HepG2 (cell line): ENCODE data around the gene ZNF428. TPM values are rescaled to one million over a fixed set of nuclear protein-coding genes. Genes with fewer than 3 reads are reported as not detected.
A peak's percentile ranks its signal among the peaks of the same experiment; 100 is the strongest.

Experiments used
- ATF7 ChIP-seq, 2 experiments: fragments of 450-650 bp in 1 of 2; sonication (generic) in 1 of 2; formaldehyde crosslinking in 1 of 2; IDR thresholded peaks; 2 replicates each; pipeline versions ENCODE4 v1.4.0 to v1.6.1; 2016 to 2020; ENCODE audit warnings: antibody characterized with exemption in 1 of 2, mild to moderate bottlenecking in 1 of 2, missing genetic modification reagents in 1 of 2
- ATF7-NPFF ChIP-seq: sonication (generic); formaldehyde crosslinking; IDR thresholded peaks from 2 replicates; pipeline ENCODE4 v1.8.1; 2023; ENCODE audit warnings: mild to moderate bottlenecking, low read depth, missing genetic modification reagents, moderate library complexity
- DPF2 ChIP-seq: sonication (generic); formaldehyde crosslinking; IDR thresholded peaks from 2 replicates; pipeline ENCODE4 v1.4.0; 2020; ENCODE audit warnings: mild to moderate bottlenecking, low read depth, missing genetic modification reagents, borderline replicate concordance
- FIP1L1 ChIP-seq: fragments of 200-400 bp; formaldehyde crosslinking; IDR thresholded peaks from 2 replicates; pipeline ENCODE4 v1.6.1; 2018; ENCODE audit warnings: low read depth, mild to moderate bottlenecking, low read length, moderate library complexity, borderline replicate concordance; ENCODE audit not compliant: insufficient read depth
- HDAC1 ChIP-seq: sonication (generic); formaldehyde crosslinking; IDR thresholded peaks from 2 replicates; pipeline ENCODE4 v1.5.1; 2020; ENCODE audit warnings: mild to moderate bottlenecking, missing genetic modification reagents
- KLF6 ChIP-seq: IDR thresholded peaks from 2 replicates; pipeline ENCODE4 v1.8.0; 2016; ENCODE audit warnings: missing biosample characterization, missing genetic modification reagents
- MEIS1 ChIP-seq: sonication (generic); formaldehyde crosslinking; IDR thresholded peaks from 2 replicates; pipeline ENCODE4 v1.9.0; 2021; ENCODE audit warnings: mild to moderate bottlenecking, missing genetic modification reagents, moderate library complexity, borderline replicate concordance
- TCF7 ChIP-seq: sonication (generic); IDR thresholded peaks from 2 replicates; pipeline ENCODE4 v1.6.1; 2016; ENCODE audit warnings: antibody characterized with exemption, low read depth
- TEAD3 ChIP-seq: optimal IDR thresholded peaks from 2 replicates; pipeline ENCODE3; 2016; ENCODE audit warnings: borderline replicate concordance
- ZBTB7A ChIP-seq: sonication (generic); formaldehyde crosslinking; IDR thresholded peaks from 2 replicates; pipeline ENCODE4 v1.8.0; 2022; ENCODE audit warnings: mild to moderate bottlenecking, missing genetic modification reagents
- ZNF224 ChIP-seq: sonication (generic); formaldehyde crosslinking; IDR thresholded peaks from 2 replicates; pipeline ENCODE4 v1.5.0; 2020; ENCODE audit warnings: mild to moderate bottlenecking, missing genetic modification reagents
- ZNF782 ChIP-seq: sonication (generic); formaldehyde crosslinking; IDR thresholded peaks from 2 replicates; pipeline ENCODE4 v1.4.0; 2020; ENCODE audit warnings: missing genetic modification reagents, mild to moderate bottlenecking, borderline replicate concordance
- ZNF891 ChIP-seq: sonication (generic); formaldehyde crosslinking; IDR thresholded peaks from 2 replicates; pipeline ENCODE4 v1.5.0; 2020; ENCODE audit warnings: mild to moderate bottlenecking, missing genetic modification reagents
- ZSCAN25 ChIP-seq: sonication (generic); formaldehyde crosslinking; IDR thresholded peaks from 2 replicates; pipeline ENCODE4 v1.8.0; 2022; ENCODE audit warnings: mild to moderate bottlenecking, missing genetic modification reagents
- polyA plus RNA-seq, 8 experiments: library from polyadenylated mRNA; depleted of rRNA in 3 of 8; stranded (reverse) in 7 of 8; unstranded in 1 of 8; fragments of >200 nt; fragmentation: Illumina TruSeq in 4 of 8; extraction: Trizol in 4 of 8; gene quantifications; 2 replicates each; pipeline versions ENCODE4 v1.2.1 to v1.2.3, GENCODE V29; 2011 to 2016; ENCODE audit warnings: low read depth in 4 of 8, missing spikeins in 1 of 8, mixed read lengths in 1 of 8; ENCODE audit not compliant: insufficient read depth in 1 of 8
- total RNA-seq, 5 experiments: library from RNA; depleted of rRNA; stranded (reverse); fragments of >200 nt; fragmentation: Illumina TruSeq; extraction: Trizol; gene quantifications; 2 replicates each; pipeline ENCODE4 v1.2.3, GENCODE V29; 2016; ENCODE audit warnings: low read depth in 1 of 5
- TF ChIP-seq, protein P1 (sequence below): sonication (generic); formaldehyde crosslinking; conservative IDR thresholded peaks from 2 replicates; pipeline ENCODE4 v1.4.0; 2020; ENCODE audit warnings: missing genetic modification reagents
- TF ChIP-seq, protein P2 (sequence below): sonication (generic); formaldehyde crosslinking; IDR thresholded peaks from 2 replicates; pipeline ENCODE4 v1.4.0; 2020; ENCODE audit warnings: missing genetic modification reagents
- TF ChIP-seq, protein P3 (sequence below): sonication (generic); formaldehyde crosslinking; IDR thresholded peaks from 2 replicates; pipeline ENCODE4 v1.4.0; 2020; ENCODE audit warnings: missing genetic modification reagents
- TF ChIP-seq, protein P4 (sequence below): IDR thresholded peaks from 2 replicates; pipeline ENCODE4 v1.4.0; 2020; ENCODE audit warnings: mild to moderate bottlenecking, missing genetic modification reagents

ZNF428 gene
- total and polyA plus RNA-seq, 2 of the 13 experiments (the other 11 are each of a cell fraction or from before 2014, with no cell fraction given), result 10.4 to 26.9 TPM

- TF ChIP-seq, protein P1, sequence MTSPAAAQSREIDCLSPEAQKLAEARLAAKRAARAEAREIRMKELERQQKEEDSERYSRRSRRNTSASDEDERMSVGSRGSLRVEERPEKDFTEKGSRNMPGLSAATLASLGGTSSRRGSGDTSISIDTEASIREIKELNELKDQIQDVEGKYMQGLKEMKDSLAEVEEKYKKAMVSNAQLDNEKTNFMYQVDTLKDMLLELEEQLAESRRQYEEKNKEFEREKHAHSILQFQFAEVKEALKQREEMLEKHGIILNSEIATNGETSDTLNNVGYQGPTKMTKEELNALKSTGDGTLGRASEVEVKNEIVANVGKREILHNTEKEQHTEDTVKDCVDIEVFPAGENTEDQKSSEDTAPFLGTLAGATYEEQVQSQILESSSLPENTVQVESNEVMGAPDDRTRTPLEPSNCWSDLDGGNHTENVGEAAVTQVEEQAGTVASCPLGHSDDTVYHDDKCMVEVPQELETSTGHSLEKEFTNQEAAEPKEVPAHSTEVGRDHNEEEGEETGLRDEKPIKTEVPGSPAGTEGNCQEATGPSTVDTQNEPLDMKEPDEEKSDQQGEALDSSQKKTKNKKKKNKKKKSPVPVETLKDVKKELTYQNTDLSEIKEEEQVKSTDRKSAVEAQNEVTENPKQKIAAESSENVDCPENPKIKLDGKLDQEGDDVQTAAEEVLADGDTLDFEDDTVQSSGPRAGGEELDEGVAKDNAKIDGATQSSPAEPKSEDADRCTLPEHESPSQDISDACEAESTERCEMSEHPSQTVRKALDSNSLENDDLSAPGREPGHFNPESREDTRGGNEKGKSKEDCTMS (CRISPR knock-in tag), result no peak
- TF ChIP-seq, protein P2, sequence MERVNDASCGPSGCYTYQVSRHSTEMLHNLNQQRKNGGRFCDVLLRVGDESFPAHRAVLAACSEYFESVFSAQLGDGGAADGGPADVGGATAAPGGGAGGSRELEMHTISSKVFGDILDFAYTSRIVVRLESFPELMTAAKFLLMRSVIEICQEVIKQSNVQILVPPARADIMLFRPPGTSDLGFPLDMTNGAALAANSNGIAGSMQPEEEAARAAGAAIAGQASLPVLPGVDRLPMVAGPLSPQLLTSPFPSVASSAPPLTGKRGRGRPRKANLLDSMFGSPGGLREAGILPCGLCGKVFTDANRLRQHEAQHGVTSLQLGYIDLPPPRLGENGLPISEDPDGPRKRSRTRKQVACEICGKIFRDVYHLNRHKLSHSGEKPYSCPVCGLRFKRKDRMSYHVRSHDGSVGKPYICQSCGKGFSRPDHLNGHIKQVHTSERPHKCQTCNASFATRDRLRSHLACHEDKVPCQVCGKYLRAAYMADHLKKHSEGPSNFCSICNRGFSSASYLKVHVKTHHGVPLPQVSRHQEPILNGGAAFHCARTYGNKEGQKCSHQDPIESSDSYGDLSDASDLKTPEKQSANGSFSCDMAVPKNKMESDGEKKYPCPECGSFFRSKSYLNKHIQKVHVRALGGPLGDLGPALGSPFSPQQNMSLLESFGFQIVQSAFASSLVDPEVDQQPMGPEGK, result peak; percentile 88
- no peak for TF ChIP-seq FIP1L1
- TF ChIP-seq DPF2 (CRISPR knock-in tag), result peak; percentile 61; the same call in 1 of the 2 replicates
- peak; percentile 60 for TF ChIP-seq TEAD3 (CRISPR knock-in tag)
- 0 out of 2 replicates have a peak, but pooled peaks have one; percentile 19 for TF ChIP-seq ZSCAN25 (CRISPR knock-in tag)
- peak; percentile 96 for TF ChIP-seq ZBTB7A
- TF ChIP-seq HDAC1 (CRISPR knock-in tag), result peak; percentile 53; the same call in 1 of the 2 replicates
- TF ChIP-seq, protein P3, sequence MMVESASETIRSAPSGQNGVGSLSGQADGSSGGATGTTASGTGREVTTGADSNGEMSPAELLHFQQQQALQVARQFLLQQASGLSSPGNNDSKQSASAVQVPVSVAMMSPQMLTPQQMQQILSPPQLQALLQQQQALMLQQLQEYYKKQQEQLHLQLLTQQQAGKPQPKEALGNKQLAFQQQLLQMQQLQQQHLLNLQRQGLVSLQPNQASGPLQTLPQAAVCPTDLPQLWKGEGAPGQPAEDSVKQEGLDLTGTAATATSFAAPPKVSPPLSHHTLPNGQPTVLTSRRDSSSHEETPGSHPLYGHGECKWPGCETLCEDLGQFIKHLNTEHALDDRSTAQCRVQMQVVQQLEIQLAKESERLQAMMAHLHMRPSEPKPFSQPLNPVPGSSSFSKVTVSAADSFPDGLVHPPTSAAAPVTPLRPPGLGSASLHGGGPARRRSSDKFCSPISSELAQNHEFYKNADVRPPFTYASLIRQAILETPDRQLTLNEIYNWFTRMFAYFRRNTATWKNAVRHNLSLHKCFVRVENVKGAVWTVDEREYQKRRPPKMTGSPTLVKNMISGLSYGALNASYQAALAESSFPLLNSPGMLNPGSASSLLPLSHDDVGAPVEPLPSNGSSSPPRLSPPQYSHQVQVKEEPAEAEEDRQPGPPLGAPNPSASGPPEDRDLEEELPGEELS, result peak; percentile 69
- TF ChIP-seq ATF7-NPFF (CRISPR knock-in tag), result no peak
- TF ChIP-seq ZNF782 (CRISPR knock-in tag), result 0 out of 2 replicates have a peak, but pooled peaks have one; percentile 69
- 0 out of 2 replicates have a peak, but pooled peaks have one; percentile 41 for TF ChIP-seq ZNF891 (CRISPR knock-in tag)
- TF ChIP-seq, protein P4, sequence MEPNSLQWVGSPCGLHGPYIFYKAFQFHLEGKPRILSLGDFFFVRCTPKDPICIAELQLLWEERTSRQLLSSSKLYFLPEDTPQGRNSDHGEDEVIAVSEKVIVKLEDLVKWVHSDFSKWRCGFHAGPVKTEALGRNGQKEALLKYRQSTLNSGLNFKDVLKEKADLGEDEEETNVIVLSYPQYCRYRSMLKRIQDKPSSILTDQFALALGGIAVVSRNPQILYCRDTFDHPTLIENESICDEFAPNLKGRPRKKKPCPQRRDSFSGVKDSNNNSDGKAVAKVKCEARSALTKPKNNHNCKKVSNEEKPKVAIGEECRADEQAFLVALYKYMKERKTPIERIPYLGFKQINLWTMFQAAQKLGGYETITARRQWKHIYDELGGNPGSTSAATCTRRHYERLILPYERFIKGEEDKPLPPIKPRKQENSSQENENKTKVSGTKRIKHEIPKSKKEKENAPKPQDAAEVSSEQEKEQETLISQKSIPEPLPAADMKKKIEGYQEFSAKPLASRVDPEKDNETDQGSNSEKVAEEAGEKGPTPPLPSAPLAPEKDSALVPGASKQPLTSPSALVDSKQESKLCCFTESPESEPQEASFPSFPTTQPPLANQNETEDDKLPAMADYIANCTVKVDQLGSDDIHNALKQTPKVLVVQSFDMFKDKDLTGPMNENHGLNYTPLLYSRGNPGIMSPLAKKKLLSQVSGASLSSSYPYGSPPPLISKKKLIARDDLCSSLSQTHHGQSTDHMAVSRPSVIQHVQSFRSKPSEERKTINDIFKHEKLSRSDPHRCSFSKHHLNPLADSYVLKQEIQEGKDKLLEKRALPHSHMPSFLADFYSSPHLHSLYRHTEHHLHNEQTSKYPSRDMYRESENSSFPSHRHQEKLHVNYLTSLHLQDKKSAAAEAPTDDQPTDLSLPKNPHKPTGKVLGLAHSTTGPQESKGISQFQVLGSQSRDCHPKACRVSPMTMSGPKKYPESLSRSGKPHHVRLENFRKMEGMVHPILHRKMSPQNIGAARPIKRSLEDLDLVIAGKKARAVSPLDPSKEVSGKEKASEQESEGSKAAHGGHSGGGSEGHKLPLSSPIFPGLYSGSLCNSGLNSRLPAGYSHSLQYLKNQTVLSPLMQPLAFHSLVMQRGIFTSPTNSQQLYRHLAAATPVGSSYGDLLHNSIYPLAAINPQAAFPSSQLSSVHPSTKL (CRISPR knock-in tag), result peak; percentile 22; the same call in 1 of the 2 replicates
- TF ChIP-seq ZNF224 (CRISPR knock-in tag), result no peak
- no peak for TF ChIP-seq KLF6 (CRISPR knock-in tag)
- no peak for TF ChIP-seq TCF7
- TF ChIP-seq ATF7 (IDR thresholded peaks at IDR 0.05), result peak; percentile 60
- TF ChIP-seq ATF7 (CRISPR knock-in tag; IDR thresholded peaks at IDR 0.05), result no peak
- 0 out of 2 replicates have a peak, but pooled peaks have one; percentile 42 for TF ChIP-seq MEIS1 (CRISPR knock-in tag)
These were observed 15.6 kb upstream of the ZNF428 start (continued) for GRCh38 chr19:43634872-43635560.
